Epithelial cell of proximal tubule (primary cell): ENCODE data around the gene TOX2. TPM values are rescaled to one million over a fixed set of nuclear protein-coding genes. Genes with fewer than 3 reads are reported as not detected.

Source experiments
- DNase-seq: peaks from one replicate; pipeline ENCODE4 v3.0.0-alpha.2; 2011; ENCODE audit warnings: low read depth
- H3K4me3 ChIP-seq: 2 replicates; pipeline ENCODE4 v1.5.1; 2011; ENCODE audit warnings: low read depth, mild to moderate bottlenecking, low read length
- CTCF ChIP-seq: conservative IDR thresholded peaks from 2 replicates; pipeline ENCODE4 v1.5.1; 2012; ENCODE audit warnings: low read depth, mild to moderate bottlenecking, low read length
- total RNA-seq: library from RNA; depleted of rRNA; stranded (reverse); fragments of >200 nt; gene quantifications from 2 replicates; pipeline ENCODE4 v1.2.3, GENCODE V29; 2015

TOX2 gene
- total RNA-seq, 1 donor from 2014 or later = 2.5 TPM

GRCh38 chr20:43915211-43916072 lies 790 bp downstream of the TOX2 start:
- no peak for DNase-seq
- peak overlapping the region; percentile 55 for H3K4me3 ChIP-seq
- no peak for TF ChIP-seq CTCF

GRCh38 chr20:43916073-43916880 lies 1.6 kb downstream of the TOX2 start:
- peak overlapping the region; percentile 55 for H3K4me3 ChIP-seq
- no peak for TF ChIP-seq CTCF
- DNase-seq = no peak

- no peak for DNase-seq
These were observed 2.3 kb downstream of the TOX2 start for GRCh38 chr20:43916881-43917371.

GRCh38 chr20:43917380-43917779 lies 2.7 kb downstream of the TOX2 start:
- no peak for DNase-seq
- TF ChIP-seq CTCF = no peak
- H3K4me3 ChIP-seq = no peak overlapping the region

More at GRCh38 chr20:43916881-43917371, 2.3 kb downstream of the TOX2 start:
- peak overlapping the region; percentile 55 for H3K4me3 ChIP-seq
- no peak for TF ChIP-seq CTCF

GRCh38 chr20:43919686-43920403 lies 5.2 kb downstream of the TOX2 start:
- no peak for TF ChIP-seq CTCF
- no peak for DNase-seq
- no peak overlapping the region for H3K4me3 ChIP-seq

GRCh38 chr20:43920797-43921196 lies 6.1 kb downstream of the TOX2 start:
- no peak for TF ChIP-seq CTCF
- no peak overlapping the region for H3K4me3 ChIP-seq
- no peak for DNase-seq
